Heart left ventricle (tissue), 13 donors: ENCODE measurements around the gene COPS2.

Source experiments
- POLR2A ChIP-seq, 2 donors: fragments of 450-650 bp; IDR thresholded peaks; one replicate each; pipeline ENCODE4 v1.6.1; 2017; ENCODE audit warnings: antibody characterized with exemption in 2 of 2, mild to moderate bottlenecking in 2 of 2, moderate library complexity in 2 of 2
- TF ChIP-seq, protein P1 (sequence below), 12 donors: fragments of 200-600 bp; sonication (generic) in 4 of 12; IDR thresholded peaks; one replicate each; pipeline versions ENCODE4 v1.5.0 to v1.8.0; 2018 to 2022; ENCODE audit warnings: antibody characterized with exemption in 12 of 12, mild to moderate bottlenecking in 5 of 12
- donor health status: ischemic (EF 13 %, LVEDD 7.1; RV severe dilation, severe dysfunction).
- donor health status: DM: no; HTN: yes; CAD: no.
- donor health status: DM: no; HTN: no; CAD: no.
- donor health status: ischemic (EF 25% LVEDD 6.9; RV normal size, moderate dysfunction).
- donor health status: ischemic (EF 25% LVEDD 5.7; RV mildly dilated, moderate dysfunction).
- donor health status: ischemic (EF 35%, LVEDD 5.7; RV mildly dilated, moderate dysfunction).
- donor health status: nonischemic (EF 11% LVEDD 7.7; RV severe dilation, severe dysfunction).
- donor health status: DM: yes; HTN: yes; CAD: no.
- donor health status: PGD.
- donor health status: ischemic (EF 29% LVEDD 5.4; RV normal size, mild dysfunction).
- donor health status: nonischemic (EF 23%, LVEDD 6.1; RV moderate dilation, normal function).

DNA sequence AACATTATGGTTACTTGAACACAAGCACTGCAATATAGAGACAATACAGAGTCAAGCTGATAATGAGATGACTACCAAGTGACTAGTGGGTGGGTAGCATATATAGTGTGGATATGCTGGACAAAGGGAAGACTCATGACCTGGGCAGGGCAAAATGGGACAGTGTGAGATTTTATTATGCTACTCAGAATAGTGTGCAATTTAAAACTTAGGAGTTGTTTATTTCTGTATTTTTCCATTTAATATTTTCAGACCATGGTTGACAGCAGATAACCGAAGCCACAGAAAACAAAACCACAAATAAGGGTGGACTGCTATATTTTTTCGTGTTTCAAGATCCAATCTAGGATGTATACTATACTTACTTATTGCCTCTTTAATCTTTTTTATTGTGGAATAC is 34.2 kb upstream of the COPS2 start:
- TF ChIP-seq, protein P1, sequence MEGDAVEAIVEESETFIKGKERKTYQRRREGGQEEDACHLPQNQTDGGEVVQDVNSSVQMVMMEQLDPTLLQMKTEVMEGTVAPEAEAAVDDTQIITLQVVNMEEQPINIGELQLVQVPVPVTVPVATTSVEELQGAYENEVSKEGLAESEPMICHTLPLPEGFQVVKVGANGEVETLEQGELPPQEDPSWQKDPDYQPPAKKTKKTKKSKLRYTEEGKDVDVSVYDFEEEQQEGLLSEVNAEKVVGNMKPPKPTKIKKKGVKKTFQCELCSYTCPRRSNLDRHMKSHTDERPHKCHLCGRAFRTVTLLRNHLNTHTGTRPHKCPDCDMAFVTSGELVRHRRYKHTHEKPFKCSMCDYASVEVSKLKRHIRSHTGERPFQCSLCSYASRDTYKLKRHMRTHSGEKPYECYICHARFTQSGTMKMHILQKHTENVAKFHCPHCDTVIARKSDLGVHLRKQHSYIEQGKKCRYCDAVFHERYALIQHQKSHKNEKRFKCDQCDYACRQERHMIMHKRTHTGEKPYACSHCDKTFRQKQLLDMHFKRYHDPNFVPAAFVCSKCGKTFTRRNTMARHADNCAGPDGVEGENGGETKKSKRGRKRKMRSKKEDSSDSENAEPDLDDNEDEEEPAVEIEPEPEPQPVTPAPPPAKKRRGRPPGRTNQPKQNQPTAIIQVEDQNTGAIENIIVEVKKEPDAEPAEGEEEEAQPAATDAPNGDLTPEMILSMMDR (IDR thresholded peaks at IDR 0.05) = no peak
- TF ChIP-seq POLR2A (IDR thresholded peaks at IDR 0.05) = no peak
